Measurements from ENCODE around the gene DRP2. TPM values are rescaled to one million over a fixed set of nuclear protein-coding genes. Genes with fewer than 3 reads are reported as not detected.
"Not testable (repeated sequence)": the region's sequence is repeated elsewhere in the genome, so short reads cannot be mapped to it uniquely, and the experiment has no call there.

DRP2 gene
- polyA plus RNA-seq, 1 of the 3 experiments (the other 2 are of a cell fraction), result 0.16 TPM

DNA sequence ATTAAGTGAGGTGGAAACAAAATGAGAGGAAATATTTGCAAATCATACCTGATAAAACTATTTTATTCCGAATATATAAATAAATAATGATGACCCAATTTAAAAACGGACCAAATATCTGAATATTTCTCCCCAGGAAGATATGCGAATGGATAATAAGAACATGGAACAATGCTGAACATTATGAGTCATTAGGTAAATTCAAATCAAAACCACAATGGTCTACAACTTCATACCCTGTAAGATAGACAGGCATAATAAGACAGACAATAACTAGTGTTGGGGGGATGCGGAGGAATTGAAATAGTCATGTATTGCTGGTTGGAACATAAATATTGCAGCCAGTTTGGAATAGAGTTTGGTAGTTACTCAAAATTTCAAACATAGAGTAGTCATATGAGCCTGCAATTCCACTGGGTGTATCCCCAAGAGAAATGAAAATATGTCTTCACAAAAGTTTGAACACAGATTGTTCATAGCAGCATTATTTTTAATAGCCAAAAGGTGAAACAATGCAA, 47.6 kb upstream of the DRP2 start (continued):
- no peak for TF ChIP-seq ZBTB33 (IDR thresholded peaks at IDR 0.05; ENCODE audit: borderline replicate concordance, low read depth)

DNA sequence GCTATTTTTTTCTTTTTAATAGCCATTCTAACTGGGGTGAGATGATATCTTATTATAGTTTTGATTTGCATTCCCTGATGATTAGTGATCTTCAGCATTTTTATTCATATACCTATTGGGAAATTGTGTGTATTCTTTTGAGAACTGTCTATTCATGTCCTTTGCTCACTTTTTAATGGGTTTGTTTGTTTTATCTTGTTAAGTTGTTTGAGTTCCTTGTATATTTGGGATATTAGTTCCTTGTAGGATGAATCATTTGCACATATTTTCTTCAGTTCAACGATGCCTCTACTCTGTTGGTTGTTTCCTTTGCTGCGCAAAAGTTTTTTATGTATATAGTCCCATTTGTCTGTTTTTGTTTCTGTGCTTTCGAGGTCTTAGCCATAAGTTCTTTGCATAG, 43.1 kb upstream of the DRP2 start:
- no peak for TF ChIP-seq RXRA (IDR thresholded peaks at IDR 0.05; ENCODE audit: borderline replicate concordance, low read depth)
- no peak overlapping the region for H3K9ac ChIP-seq
- H3K36me3 ChIP-seq (replicated peaks in 1 of 2; ENCODE audit: control insufficient read depth in 1 of 2, insufficient read depth in 2 of 2, low read length in 1 of 2), result no peaks in the 10 kb centered on the region
- POLR2A ChIA-PET, result no interaction called here
- H2AFZ ChIP-seq (ENCODE audit: low read depth), result no peak overlapping the region
- H3K27me3 ChIP-seq (ENCODE audit: insufficient read depth), result no peaks in the 10 kb centered on the region
- no peaks in the 10 kb centered on the region for H3F3A ChIP-seq (replicated peaks; ENCODE audit: insufficient read depth)
- CTCF ChIA-PET, result no interaction called here
- no peak for DNase-seq
- H4K20me1 ChIP-seq (ENCODE audit: insufficient read depth), result no peaks in the 10 kb centered on the region
- H3K27ac ChIP-seq (ENCODE audit: low read depth in 2 of 2, low read length in 1 of 2), result no peak overlapping the region
- H3K4me3 ChIP-seq (ENCODE audit: low read depth in 2 of 2, low read length in 1 of 2), result no peak overlapping the region
- no peaks in the 10 kb centered on the region for H3K79me2 ChIP-seq (ENCODE audit: insufficient read depth)
- 29% methylated on average over 3 of the region's 3 CpGs for WGBS (ENCODE audit: low lambda C conversion rate)
- no peaks in the 10 kb centered on the region for H3K9me3 ChIP-seq
- no peaks in the 10 kb centered on the region for H3K9me2 ChIP-seq
- H3K4me1 ChIP-seq (ENCODE audit: control insufficient read depth in 1 of 2, insufficient read depth in 2 of 2, low read depth in 1 of 2, low read length in 1 of 2), result no peaks in the 10 kb centered on the region
- no peak overlapping the region for H3K4me2 ChIP-seq

DNA sequence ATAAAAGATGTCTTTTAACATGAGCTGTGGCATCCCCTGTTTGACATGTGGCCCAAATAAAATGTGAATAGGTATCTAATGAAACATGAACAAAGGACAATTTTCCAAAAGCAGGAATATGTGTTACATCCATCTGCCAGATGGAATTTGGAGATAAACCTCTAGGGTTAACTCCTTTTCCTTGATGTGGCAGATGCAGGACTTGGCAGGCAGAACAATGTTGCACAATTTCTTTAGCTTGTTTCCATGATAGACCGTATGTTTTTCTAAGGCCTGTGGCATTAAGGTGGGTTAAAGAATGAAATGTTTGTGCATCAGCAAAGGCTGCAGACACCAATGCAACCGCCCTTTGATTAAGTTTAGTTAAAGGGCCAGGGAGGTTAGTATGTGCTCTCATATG, 34.7 kb upstream of the DRP2 start:
- H4K20me1 ChIP-seq (ENCODE audit: insufficient read depth); H3K4me2 ChIP-seq; H3K27ac ChIP-seq (ENCODE audit: low read depth in 2 of 2, low read length in 1 of 2); H3K4me3 ChIP-seq (ENCODE audit: low read depth in 2 of 2, low read length in 1 of 2); H3K4me1 ChIP-seq (ENCODE audit: control insufficient read depth in 1 of 2, insufficient read depth in 2 of 2, low read depth in 1 of 2, low read length in 1 of 2); CTCF ChIA-PET; DNase-seq; H2AFZ ChIP-seq (ENCODE audit: low read depth); H3K36me3 ChIP-seq (replicated peaks in 1 of 2; ENCODE audit: control insufficient read depth in 1 of 2, insufficient read depth in 2 of 2, low read length in 1 of 2); H3K79me2 ChIP-seq (ENCODE audit: insufficient read depth); H3K9ac ChIP-seq; H3K27me3 ChIP-seq (ENCODE audit: insufficient read depth); POLR2A ChIA-PET; H3F3A ChIP-seq (replicated peaks; ENCODE audit: insufficient read depth); H3K9me3 ChIP-seq; H3K9me2 ChIP-seq: not testable (repeated sequence)
- 35% methylated on average over 2 of the region's 2 CpGs for WGBS (ENCODE audit: low lambda C conversion rate)

DNA sequence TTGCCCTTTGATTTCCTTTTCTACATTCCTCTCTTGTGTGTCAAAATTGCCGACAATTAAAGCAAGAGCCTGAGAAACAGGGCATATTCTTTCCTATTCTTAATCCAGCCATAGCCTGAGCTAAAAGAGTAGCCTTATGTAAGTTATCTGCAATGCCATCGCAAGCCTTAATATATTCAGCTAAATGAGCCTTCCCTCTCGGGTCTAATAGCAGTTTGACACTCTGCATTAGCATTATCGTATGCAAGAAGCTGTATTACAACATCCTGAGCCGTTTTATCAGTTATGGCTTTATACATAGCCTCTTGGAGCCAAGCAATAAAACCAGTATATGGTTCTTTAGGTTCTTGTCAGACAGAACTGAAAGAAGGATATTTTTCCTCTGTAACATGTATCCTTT, 31.6 kb upstream of the DRP2 start:
- H3K9me2 ChIP-seq; H3K4me1 ChIP-seq (ENCODE audit: control insufficient read depth in 1 of 2, insufficient read depth in 2 of 2, low read depth in 1 of 2, low read length in 1 of 2); H3K9me3 ChIP-seq; H4K20me1 ChIP-seq (ENCODE audit: insufficient read depth); H3F3A ChIP-seq (replicated peaks; ENCODE audit: insufficient read depth); H3K27ac ChIP-seq (ENCODE audit: low read depth in 2 of 2, low read length in 1 of 2); H3K9ac ChIP-seq; H2AFZ ChIP-seq (ENCODE audit: low read depth); H3K4me2 ChIP-seq; H3K27me3 ChIP-seq (ENCODE audit: insufficient read depth); H3K79me2 ChIP-seq (ENCODE audit: insufficient read depth); H3K4me3 ChIP-seq (ENCODE audit: low read depth in 2 of 2, low read length in 1 of 2); H3K36me3 ChIP-seq (replicated peaks in 1 of 2; ENCODE audit: control insufficient read depth in 1 of 2, insufficient read depth in 2 of 2, low read length in 1 of 2); CTCF ChIA-PET; DNase-seq; POLR2A ChIA-PET: not testable (repeated sequence)
- 23% methylated on average over 5 of the region's 5 CpGs for WGBS (ENCODE audit: low lambda C conversion rate)
